Adrenal gland (tissue), 5 donors: Measurements from ENCODE around the gene HLF.

Source experiments
- CTCF ChIP-seq, 6 experiments: fragments of 450-650 bp in 4 of 6; fragments of 200-600 bp in 2 of 6; sonication (generic) in 1 of 6; IDR thresholded peaks; 1 replicate in 5 of 6; 2 replicates in 1 of 6; pipeline versions ENCODE4 v1.5.1 to v1.8.0; 2016 to 2021; ENCODE audit warnings: antibody characterized with exemption in 6 of 6, mild to moderate bottlenecking in 2 of 6, moderate library complexity in 1 of 6
- POLR2A ChIP-seq, 2 donors: fragments of 450-650 bp; IDR thresholded peaks; one replicate each; pipeline ENCODE4 v1.6.1; 2017; ENCODE audit warnings: antibody characterized with exemption in 2 of 2, mild to moderate bottlenecking in 2 of 2, moderate library complexity in 1 of 2
- donor health status: DM: no; HTN: no; CAD: no.

- no peak for TF ChIP-seq CTCF (IDR thresholded peaks at IDR 0.05)
- TF ChIP-seq POLR2A (IDR thresholded peaks at IDR 0.05), result no peak
These were observed 18.2 kb upstream of the HLF start for GRCh38 chr17:55246583-55246982.
